ENCODE measurements around the gene USP25. TPM values are rescaled to one million over a fixed set of nuclear protein-coding genes. Genes with fewer than 3 reads are reported as not detected.

The USP25 gene
- total and polyA plus RNA-seq, 9 of the 15 experiments (the other 6 are each of a cell fraction or from before 2014, with no cell fraction given), result 7.8 to 44.9 (median 31.4) TPM

DNA sequence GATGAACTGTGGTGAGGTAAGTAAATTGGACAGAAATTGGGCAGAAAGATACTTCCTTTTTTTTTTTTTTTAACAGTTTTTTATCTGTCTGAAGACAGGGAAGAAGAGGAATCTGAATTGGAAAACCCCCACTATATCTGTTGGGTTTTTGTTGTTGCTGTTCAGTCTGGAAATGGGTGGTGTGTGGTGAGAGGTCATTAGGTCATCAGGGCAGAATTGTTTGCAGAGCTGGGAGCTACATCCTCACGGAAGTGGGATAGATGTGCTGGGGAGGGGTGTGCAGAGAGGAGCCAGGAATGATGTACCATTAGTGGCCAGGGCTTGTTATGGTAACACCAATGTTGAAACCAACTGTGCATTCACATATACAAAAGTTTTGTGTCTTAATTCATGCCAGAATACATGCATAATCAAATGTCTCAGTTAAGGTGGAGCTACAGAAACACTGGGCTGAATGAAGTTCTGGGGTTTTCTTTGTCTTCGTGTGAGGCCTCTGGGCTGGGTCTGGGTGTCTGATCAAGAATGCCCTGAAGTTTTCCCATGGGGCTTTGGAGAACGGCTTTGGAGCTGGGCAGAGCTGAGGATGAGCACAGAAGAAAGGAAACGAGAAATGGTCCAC, 12.4 kb downstream of the USP25 start (continued):
- TF ChIP-seq, protein P1, sequence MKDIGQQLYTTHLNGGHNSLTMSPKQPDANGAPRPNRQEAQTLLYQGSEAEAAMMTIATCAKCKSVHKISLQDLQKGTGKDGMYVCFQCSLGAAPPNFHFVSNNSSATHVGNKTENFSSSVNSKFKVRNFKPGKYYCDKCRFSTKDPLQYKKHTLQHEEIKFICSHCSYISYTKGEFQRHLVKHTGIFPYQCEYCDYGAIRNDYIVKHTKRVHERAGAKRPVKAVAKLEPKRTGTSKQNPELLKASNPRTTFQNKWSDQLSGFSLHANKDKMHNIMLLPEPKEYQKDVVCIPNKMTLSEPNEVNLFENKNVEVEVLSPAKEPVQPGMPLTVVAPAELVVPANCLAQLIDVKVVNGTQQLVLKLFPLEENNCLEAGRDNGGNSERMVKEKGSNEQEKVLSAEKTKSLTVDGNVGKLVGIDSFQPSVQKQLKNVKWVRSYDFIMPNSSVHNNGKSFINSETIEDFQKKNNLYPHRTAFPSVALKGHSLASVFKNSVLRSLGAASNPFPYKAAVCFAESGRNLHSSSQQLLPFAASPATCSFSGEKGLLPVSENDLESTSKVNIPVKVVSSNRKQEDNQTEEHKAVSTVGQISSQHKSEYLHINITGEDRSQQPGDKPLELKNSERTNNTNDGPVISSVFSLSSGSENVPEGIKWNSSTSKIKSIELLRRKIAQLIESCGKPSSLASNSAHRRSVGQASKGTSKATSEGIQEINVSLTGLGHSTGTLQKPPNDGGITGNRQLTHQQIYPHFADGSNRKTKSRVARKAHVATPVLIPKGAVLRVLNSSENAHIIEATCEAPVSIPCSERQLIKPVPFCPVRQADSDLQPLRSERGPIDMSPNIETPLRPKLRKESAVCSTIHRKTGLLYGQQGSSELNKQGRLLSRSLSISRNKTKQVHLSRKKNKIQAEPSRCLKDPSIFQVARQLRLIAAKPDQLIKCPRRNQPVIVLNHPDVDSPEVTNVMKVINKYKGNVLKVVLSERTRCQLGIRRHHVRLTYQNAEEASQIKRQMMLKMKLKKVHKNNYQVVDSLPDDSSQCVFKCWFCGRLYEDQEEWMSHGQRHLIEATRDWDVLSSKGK (CRISPR knock-in tag; IDR thresholded peaks at IDR 0.05), result no peak
- TF ChIP-seq MTF1 (CRISPR knock-in tag; IDR thresholded peaks at IDR 0.05; ENCODE audit: borderline replicate concordance), result no peak
- TF ChIP-seq CBFA2T3 (IDR thresholded peaks at IDR 0.05), result peak; percentile 82
- TF ChIP-seq ATF7 (IDR thresholded peaks at IDR 0.05), result no peak
- no peak for TF ChIP-seq MED1 (CRISPR knock-in tag; IDR thresholded peaks at IDR 0.05; ENCODE audit: borderline replicate concordance)
- no peak for TF ChIP-seq ZNF583 (CRISPR knock-in tag; IDR thresholded peaks at IDR 0.05)
- TF ChIP-seq ZNF780A (CRISPR knock-in tag; IDR thresholded peaks at IDR 0.05), result no peak
- TF ChIP-seq RFX5 (IDR thresholded peaks at IDR 0.05; ENCODE audit: low read depth, low read length), result no peak
- TF ChIP-seq, protein P2, sequence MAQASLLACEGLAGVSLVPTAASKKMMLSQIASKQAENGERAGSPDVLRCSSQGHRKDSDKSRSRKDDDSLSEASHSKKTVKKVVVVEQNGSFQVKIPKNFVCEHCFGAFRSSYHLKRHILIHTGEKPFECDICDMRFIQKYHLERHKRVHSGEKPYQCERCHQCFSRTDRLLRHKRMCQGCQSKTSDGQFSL (CRISPR knock-in tag; IDR thresholded peaks at IDR 0.05), result no peak
- TF ChIP-seq, protein P2 (tag; IDR thresholded peaks at IDR 0.05), result no peak
- TF ChIP-seq MYC (IDR thresholded peaks at IDR 0.05; ENCODE audit: low read depth, low read length), result no peak
- no peak for TF ChIP-seq MYC (CRISPR knock-in tag; IDR thresholded peaks at IDR 0.05; ENCODE audit: borderline replicate concordance, low read depth)
- no peak for TF ChIP-seq FOXA1 (IDR thresholded peaks at IDR 0.05; ENCODE audit: borderline replicate concordance)
- TF ChIP-seq TARDBP (IDR thresholded peaks at IDR 0.05), result no peak
- no peak for TF ChIP-seq HDAC8 (tag; IDR thresholded peaks at IDR 0.05)
- TF ChIP-seq, protein P3, sequence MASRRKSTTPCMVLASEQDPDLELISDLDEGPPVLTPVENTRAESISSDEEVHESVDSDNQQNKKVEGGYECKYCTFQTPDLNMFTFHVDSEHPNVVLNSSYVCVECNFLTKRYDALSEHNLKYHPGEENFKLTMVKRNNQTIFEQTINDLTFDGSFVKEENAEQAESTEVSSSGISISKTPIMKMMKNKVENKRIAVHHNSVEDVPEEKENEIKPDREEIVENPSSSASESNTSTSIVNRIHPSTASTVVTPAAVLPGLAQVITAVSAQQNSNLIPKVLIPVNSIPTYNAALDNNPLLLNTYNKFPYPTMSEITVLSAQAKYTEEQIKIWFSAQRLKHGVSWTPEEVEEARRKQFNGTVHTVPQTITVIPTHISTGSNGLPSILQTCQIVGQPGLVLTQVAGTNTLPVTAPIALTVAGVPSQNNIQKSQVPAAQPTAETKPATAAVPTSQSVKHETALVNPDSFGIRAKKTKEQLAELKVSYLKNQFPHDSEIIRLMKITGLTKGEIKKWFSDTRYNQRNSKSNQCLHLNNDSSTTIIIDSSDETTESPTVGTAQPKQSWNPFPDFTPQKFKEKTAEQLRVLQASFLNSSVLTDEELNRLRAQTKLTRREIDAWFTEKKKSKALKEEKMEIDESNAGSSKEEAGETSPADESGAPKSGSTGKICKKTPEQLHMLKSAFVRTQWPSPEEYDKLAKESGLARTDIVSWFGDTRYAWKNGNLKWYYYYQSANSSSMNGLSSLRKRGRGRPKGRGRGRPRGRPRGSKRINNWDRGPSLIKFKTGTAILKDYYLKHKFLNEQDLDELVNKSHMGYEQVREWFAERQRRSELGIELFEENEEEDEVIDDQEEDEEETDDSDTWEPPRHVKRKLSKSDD (conservative IDR thresholded peaks at IDR 0.05; ENCODE audit: low read length), result no peak
- no peak for TF ChIP-seq COPS2 (conservative IDR thresholded peaks at IDR 0.05)
- no peak for TF ChIP-seq ZNF668 (CRISPR knock-in tag; IDR thresholded peaks at IDR 0.05)
- TF ChIP-seq ZNF217 (CRISPR knock-in tag; IDR thresholded peaks at IDR 0.05), result no peak
- TF ChIP-seq ZKSCAN8 (CRISPR knock-in tag; IDR thresholded peaks at IDR 0.05), result no peak
- TF ChIP-seq JUNB (CRISPR knock-in tag; conservative IDR thresholded peaks at IDR 0.05), result no peak
